ENCODE results near the gene LMBR1.
"Not testable (repeated sequence)": the region's sequence is repeated elsewhere in the genome, so short reads cannot be mapped to it uniquely, and the experiment has no call there.

LMBR1 gene

GRCh38 chr7:156655983-156656382 is 237.0 kb downstream of the LMBR1 start:
- no peak for DNase-seq (ENCODE audit: low spot score)
- in situ Hi-C loops (cut with MboI; ENCODE audit: low pct_unique_long_range_greater_than_20kb, low sequenced_read_pairs, unreplicated experiment) = no loop called here
- TF ChIP-seq CTCF (IDR thresholded peaks at IDR 0.05; ENCODE audit: extremely low read depth, insufficient read depth, missing control alignments) = no peak

DNA sequence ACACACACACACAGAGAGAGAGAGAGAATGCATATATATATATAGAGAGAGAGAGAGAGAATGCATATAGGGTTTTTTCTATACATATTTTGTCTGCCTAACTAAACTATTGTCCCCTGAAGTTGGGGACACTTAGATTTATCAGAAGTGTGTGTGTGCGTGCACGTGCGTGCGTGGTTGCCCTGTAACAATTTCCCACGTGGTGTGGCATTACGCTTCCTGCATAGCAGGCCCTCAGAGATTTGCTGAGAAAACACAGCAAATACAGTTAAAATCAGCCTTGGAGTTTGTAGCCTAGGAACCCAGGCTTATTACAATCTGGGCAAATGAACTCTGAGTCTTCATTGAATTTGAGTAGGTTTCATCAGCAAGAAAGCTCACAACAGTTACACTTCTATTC is 237.7 kb downstream of the LMBR1 start:
- TF ChIP-seq CTCF (IDR thresholded peaks at IDR 0.05; ENCODE audit: extremely low read depth, insufficient read depth, missing control alignments) = no peak
- in situ Hi-C loops (cut with MboI; ENCODE audit: low pct_unique_long_range_greater_than_20kb, low sequenced_read_pairs, unreplicated experiment) = no loop called here
- DNase-seq (ENCODE audit: low spot score) = no peak

- DNase-seq (ENCODE audit: low spot score) = no peak
- TF ChIP-seq CTCF (IDR thresholded peaks at IDR 0.05; ENCODE audit: extremely low read depth, insufficient read depth, missing control alignments) = no peak
- in situ Hi-C loops (cut with MboI; ENCODE audit: low pct_unique_long_range_greater_than_20kb, low sequenced_read_pairs, unreplicated experiment) = no loop called here
Observed at GRCh38 chr7:156654511-156655234, 238.3 kb downstream of the LMBR1 start.

GRCh38 chr7:156652886-156653568 is 240.0 kb downstream of the LMBR1 start:
- in situ Hi-C loops (cut with MboI; ENCODE audit: low pct_unique_long_range_greater_than_20kb, low sequenced_read_pairs, unreplicated experiment) = no loop called here
- DNase-seq (ENCODE audit: low spot score) = no peak
- no peak for TF ChIP-seq CTCF (IDR thresholded peaks at IDR 0.05; ENCODE audit: extremely low read depth, insufficient read depth, missing control alignments)

DNA sequence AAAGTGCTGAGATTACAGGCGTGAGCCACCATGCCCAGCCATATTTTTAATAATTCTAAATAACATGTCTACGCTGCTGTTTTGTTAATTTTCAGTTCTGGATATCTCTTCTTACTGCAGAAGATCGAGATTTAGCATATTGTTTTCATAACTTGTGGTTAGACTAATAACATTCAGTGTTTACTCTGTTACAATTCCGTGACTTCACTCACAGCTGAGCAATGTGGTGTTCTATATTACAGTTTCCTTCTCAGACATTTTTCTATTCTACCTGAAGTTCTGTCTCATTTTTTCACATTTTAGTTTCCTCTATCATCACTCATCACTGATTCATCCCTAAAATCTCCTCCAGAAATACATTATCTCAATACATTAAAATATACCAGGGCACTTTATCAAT is 241.5 kb downstream of the LMBR1 start:
- in situ Hi-C loops (cut with MboI; ENCODE audit: low pct_unique_long_range_greater_than_20kb, low sequenced_read_pairs, unreplicated experiment) = no loop called here
- no peak for TF ChIP-seq CTCF (IDR thresholded peaks at IDR 0.05; ENCODE audit: extremely low read depth, insufficient read depth, missing control alignments)
- DNase-seq (ENCODE audit: low spot score) = no peak

- in situ Hi-C loops (cut with MboI; ENCODE audit: low pct_unique_long_range_greater_than_20kb, low sequenced_read_pairs, unreplicated experiment) = no loop called here
- DNase-seq (ENCODE audit: low spot score) = no peak
- peak; percentile 65 for TF ChIP-seq CTCF (IDR thresholded peaks at IDR 0.05; ENCODE audit: extremely low read depth, insufficient read depth, missing control alignments)
Observed at GRCh38 chr7:156650042-156650441, 242.9 kb downstream of the LMBR1 start.

GRCh38 chr7:156647330-156647729 is 245.7 kb downstream of the LMBR1 start:
- in situ Hi-C loops (cut with MboI; ENCODE audit: low pct_unique_long_range_greater_than_20kb, low sequenced_read_pairs, unreplicated experiment) = loop anchor here (10.0 kb wide), 1 partner anchor 167 kb away; no protein-coding TSS in a partner anchor

More at GRCh38 chr7:156647330-156647729, 245.7 kb downstream of the LMBR1 start:
- not testable (repeated sequence) for DNase-seq (ENCODE audit: low spot score)
